Measurements from ENCODE around the gene LMOD3. TPM values are rescaled to one million over a fixed set of nuclear protein-coding genes. Genes with fewer than 3 reads are reported as not detected.

The LMOD3 gene
- total and polyA plus RNA-seq, 9 of the 15 experiments (the other 6 are each of a cell fraction or from before 2014, with no cell fraction given), result 0.03 TPM; not detected in 8

DNA sequence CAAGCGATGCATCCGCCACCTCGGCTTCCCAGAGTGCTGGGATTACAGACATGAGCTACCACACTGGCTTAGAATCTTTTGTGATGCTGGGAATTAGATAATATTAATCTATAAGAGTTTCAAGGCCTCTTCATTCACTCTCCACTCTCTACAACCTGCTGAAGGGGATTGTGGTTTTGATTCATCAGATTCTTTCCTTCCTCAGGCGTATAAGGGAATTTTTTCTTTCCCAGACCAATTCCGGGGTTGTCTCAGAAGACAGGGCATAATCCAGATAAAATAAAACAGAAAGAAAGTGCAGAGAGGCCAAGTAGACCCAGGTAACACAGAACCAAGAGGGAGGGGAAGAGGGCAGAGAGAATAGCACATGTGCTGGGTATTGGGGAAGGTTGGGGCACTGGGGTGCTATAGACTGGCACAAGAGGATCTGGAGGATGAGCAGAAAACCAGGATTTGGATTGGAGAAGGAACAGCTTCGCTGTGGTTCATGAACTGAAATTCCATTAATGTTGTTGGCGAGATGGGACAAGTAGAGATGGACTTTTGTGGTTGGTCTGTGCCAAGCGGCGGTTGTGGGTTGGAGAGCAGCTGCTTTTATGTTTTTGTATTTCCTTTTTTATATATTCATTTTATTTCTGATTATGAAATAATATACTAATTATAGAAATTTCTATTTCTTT, 24.8 kb downstream of the LMOD3 start:
- intact Hi-C loops (cut with micrococcal nuclease), result no loop called here
- Histone ChIP-seq H3K9me3 (replicated peaks; ENCODE audit: control insufficient read depth, insufficient read depth, low read depth, low read length) (no peaks in the 10 kb centered on the region), H3K4me3 (no peak overlapping the region), H3K4me1 (replicated peaks in 1 of 2; ENCODE audit: control insufficient read depth in 2 of 2, insufficient read depth in 2 of 2, low read length in 2 of 2) (peaks cover 0 to 3% of the 10 kb centered on the region in 2 experiments; a peak in 4 of 5 replicates), H2AFZ (ENCODE audit: low read depth, low read length) (no peak overlapping the region), H3K27me3 (ENCODE audit: control insufficient read depth in 2 of 2, insufficient read depth in 2 of 2, low read length in 2 of 2) (no peaks in the 10 kb centered on the region), H3K9me1 (ENCODE audit: control insufficient read depth, insufficient read depth, low read length) (no peaks in the 10 kb centered on the region), H4K20me1 (replicated peaks; ENCODE audit: control insufficient read depth, insufficient read depth, low read length) (no peaks in the 10 kb centered on the region), H3K79me2 (ENCODE audit: control insufficient read depth, insufficient read depth, low read length) (no peaks in the 10 kb centered on the region), H3K27ac (ENCODE audit: extremely low read depth, low read depth, low read length) (no peak overlapping the region), H3K9ac (ENCODE audit: insufficient read depth in 1 of 2, low read depth in 2 of 2, low read length in 2 of 2) (no peak overlapping the region), H3K4me2 (ENCODE audit: insufficient read depth, low read length) (no peak overlapping the region), H3K36me3 (ENCODE audit: control insufficient read depth, insufficient read depth, low read length) (peaks cover 5% of the 10 kb centered on the region; the same call in 1 of the 3 replicates)
- ChIA-PET POLR2A (interaction anchor here (1.0 kb wide), 1 partner anchor 13 kb away, joined by 3 read pairs; the partner anchor contains the start of gene ARL6IP5), CTCF (ENCODE audit: low intra/inter-chr PET ratio) (no interaction called here)
- TF ChIP-seq LCOR (CRISPR knock-in tag; IDR thresholded peaks at IDR 0.05) (no peak), ZNF354B (CRISPR knock-in tag; IDR thresholded peaks at IDR 0.05) (no peak), XRCC4 (IDR thresholded peaks at IDR 0.05; ENCODE audit: extremely low read depth, insufficient read depth, insufficient read length) (no peak), CXXC5 (CRISPR knock-in tag; IDR thresholded peaks at IDR 0.05) (no peak), MECOM (CRISPR knock-in tag; IDR thresholded peaks at IDR 0.05) (no peak), ZNF785 (CRISPR knock-in tag; IDR thresholded peaks at IDR 0.05) (no peak), NR2F6 (CRISPR knock-in tag; IDR thresholded peaks at IDR 0.05) (no peak), RBM25 (IDR thresholded peaks at IDR 0.05; ENCODE audit: low read depth, low read length, severe bottlenecking) (no peak), POLR2G (IDR thresholded peaks at IDR 0.05; ENCODE audit: low read depth, low read length) (no peak)
- TF ChIP-seq, protein P1, sequence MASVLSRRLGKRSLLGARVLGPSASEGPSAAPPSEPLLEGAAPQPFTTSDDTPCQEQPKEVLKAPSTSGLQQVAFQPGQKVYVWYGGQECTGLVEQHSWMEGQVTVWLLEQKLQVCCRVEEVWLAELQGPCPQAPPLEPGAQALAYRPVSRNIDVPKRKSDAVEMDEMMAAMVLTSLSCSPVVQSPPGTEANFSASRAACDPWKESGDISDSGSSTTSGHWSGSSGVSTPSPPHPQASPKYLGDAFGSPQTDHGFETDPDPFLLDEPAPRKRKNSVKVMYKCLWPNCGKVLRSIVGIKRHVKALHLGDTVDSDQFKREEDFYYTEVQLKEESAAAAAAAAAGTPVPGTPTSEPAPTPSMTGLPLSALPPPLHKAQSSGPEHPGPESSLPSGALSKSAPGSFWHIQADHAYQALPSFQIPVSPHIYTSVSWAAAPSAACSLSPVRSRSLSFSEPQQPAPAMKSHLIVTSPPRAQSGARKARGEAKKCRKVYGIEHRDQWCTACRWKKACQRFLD (CRISPR knock-in tag; IDR thresholded peaks at IDR 0.05), result no peak
- TF ChIP-seq, protein P2, sequence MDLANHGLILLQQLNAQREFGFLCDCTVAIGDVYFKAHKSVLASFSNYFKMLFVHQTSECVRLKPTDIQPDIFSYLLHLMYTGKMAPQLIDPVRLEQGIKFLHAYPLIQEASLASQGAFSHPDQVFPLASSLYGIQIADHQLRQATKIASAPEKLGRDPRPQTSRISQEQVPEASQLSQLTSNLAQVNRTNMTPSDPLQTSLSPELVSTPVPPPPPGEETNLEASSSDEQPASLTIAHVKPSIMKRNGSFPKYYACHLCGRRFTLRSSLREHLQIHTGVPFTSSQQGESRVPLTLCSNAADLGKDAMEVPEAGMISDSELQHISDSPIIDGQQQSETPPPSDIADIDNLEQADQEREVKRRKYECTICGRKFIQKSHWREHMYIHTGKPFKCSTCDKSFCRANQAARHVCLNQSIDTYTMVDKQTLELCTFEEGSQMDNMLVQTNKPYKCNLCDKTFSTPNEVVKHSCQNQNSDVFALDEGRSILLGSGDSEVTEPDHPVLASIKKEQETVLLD (IDR thresholded peaks at IDR 0.05), result no peak
- BruUV-seq (replicated peaks), result no TSS peak
- in situ Hi-C loops (cut with MboI), result no loop called here
- DNase-seq (ENCODE audit: extremely low read depth in 1 of 4, low spot score in 3 of 4) (no peak), ATAC-seq (no peak), FAIRE-seq (no peak)
- WGBS (ENCODE audit: insufficient coverage, low coverage, missing lambda C conversion rate), result 67% methylated on average over 5 of the region's 9 CpGs

All from K562 (cell line).